ENCODE measurements around the gene STATH.
"Not testable (repeated sequence)": the region's sequence is repeated elsewhere in the genome, so short reads cannot be mapped to it uniquely, and the experiment has no call there.

Gene STATH, protein sequence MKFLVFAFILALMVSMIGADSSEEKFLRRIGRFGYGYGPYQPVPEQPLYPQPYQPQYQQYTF

DNA sequence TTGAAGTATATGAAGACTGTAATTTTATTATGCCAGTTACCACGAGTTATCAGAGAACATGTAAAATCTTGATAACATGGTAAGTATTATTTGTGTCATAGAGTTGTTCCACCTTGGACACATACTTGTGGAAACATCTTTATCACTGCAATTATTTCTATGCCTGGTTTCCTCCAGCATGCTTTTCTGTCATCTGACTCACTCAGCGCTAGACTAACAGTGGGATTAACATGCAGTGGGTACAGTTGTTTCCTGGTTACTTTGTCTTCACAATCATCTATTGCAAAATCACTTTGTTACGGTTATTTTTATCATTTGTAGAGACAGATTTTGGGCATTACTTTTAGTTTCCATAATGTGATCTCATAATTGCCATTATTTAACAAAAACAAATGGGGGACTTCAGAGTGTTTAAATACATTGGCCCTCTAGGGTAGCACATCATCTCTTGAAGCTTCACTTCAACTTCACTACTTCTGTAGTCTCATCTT lies at the start of gene STATH:
Gene STATH (plus strand): TSS at position 441 of the 491 bp plus-strand sequence. CDS start 2,472 bp downstream, outside the sequence.
- no peak for DNase-seq (ENCODE audit: low spot score)

DNA sequence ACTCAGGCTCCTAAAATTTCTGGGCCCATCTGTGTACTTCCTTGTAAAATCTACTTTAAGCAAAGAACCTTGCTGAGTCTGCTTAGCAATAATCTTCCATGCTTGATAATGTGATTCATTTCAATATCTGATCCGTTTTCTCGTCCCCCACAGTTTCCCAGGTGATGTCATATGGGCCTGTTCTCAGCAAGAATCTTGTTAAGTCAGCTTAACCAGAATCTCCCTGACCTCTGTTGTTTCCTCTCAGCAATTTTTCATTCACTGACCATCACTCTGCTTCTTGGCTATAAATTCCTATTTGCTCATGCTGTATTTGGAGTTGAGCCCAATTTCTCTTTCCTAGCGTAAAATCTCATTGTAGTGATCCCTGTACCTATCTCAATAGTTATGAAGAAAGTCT lies 44.2 kb upstream of the STATH start:
- no peak for DNase-seq (ENCODE audit: low spot score)

DNA sequence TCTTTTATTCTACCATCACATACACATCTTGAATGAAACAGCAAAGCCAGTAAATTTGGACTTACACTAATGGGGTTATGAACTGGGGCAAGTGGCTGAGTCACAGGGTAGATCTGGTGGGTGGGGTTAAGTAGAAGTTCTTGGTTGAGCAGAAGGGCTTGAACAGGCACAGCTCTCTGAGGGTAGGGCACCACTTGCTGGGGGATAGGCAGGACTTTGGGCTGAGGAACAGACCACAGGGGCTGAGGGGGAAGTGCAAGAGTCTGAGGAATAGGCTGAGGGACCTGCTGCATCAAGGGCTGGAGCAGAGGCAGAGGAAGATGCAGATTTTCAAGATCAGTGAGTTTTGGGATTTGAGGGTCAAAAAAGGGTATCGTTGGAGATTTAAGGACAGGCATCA lies 38.6 kb upstream of the STATH start:
- no peak for DNase-seq (ENCODE audit: low spot score)

DNA sequence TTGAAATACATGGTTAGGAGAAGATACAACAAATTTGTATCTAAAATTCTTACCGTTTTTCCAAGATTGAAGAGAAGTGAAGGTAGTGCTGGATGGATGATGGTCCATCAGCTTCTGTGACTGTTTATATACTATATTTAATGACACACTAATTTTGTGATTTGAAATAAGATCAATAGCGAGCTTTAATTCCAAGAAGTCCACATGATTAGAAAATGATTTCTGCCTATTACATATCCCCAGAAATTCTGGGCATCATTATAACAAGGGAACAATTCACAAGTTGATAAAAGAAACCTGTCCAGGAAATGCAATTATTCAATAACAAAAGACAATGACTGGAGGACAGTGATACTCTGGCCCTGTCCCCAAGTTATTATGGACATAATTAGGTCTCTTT lies 30.1 kb upstream of the STATH start, which contains the start of gene CSN2:
Gene CSN2 (minus strand): TSS at position 101 of the 400 bp plus-strand sequence. CDS start 4,733 bp downstream, outside the sequence.
- DNase-seq (ENCODE audit: low spot score), result no peak

DNA sequence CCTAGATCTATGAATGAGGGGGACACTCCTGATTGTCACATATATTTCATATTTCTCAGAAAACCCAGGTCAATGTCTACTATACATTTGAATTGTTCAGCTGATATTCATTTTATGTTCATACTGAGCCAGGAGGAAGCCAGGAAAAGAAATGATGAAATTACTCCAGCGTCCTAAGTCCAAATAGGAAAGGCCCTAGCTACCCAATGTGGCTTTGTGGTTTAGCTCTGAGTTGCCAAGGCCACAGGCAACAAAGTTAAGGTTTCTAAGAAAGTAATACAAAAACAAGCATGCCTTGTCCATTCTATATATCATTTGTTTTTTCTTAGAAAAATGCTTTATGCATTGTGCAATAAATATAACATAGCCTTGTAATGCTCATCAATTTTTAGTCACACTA lies 25.7 kb upstream of the STATH start:
- DNase-seq (ENCODE audit: low spot score), result no peak

DNA sequence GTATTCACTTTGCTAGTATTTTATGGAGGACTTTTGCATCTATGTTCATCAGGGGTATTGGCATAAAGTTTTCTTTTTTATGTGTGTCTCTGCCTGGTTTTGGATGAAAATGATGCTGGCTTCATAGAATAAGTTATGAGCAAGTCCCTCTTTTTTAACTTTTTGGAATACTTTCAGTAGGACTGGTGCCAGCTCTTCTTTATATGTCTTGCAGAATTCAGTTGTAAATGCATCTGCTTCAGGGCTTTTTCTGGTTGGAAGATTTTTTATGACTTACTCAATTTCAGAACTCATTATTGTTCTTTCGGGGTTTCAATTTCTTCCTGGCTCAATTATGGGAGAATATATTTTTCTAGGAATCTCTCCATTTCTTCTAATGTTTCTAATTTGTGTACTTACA lies 21.1 kb upstream of the STATH start:
- no peak for DNase-seq (ENCODE audit: low spot score)

- no peak for DNase-seq (ENCODE audit: low spot score)
Observed at GRCh38 chr4:69977582-69977981, 18.2 kb upstream of the STATH start.

- DNase-seq (ENCODE audit: low spot score), result peak; percentile 22
Observed at GRCh38 chr4:69984030-69984443, 11.7 kb upstream of the STATH start.

- no peak for DNase-seq (ENCODE audit: low spot score)
Observed at GRCh38 chr4:69986663-69987062, 9.1 kb upstream of the STATH start.

- DNase-seq (ENCODE audit: low spot score), result no peak
Observed at GRCh38 chr4:69991016-69991415, 4.8 kb upstream of the STATH start.

DNA sequence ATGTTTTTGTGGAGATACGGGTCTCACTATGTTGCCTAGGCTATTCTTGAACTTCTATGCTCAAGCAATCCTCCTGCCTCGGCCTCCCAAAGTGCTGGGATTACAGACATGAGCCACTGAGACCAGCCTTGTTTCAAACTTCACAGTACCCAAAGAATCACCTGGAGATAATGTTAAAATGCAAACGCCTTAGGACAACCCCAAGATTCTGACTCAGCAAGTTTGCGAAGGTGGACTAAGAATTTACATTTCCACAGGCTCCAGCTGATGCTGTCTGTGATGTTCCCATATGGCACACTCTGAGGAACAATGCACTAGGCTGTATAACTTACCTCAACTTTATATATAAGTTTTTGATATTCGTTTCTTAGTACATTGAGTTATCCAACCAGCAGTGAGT lies 984 bp upstream of the STATH start:
- DNase-seq (ENCODE audit: low spot score), result no peak

- no peak for DNase-seq (ENCODE audit: low spot score)
Observed at GRCh38 chr4:69999420-69999819, 3.7 kb downstream of the STATH start.

DNA sequence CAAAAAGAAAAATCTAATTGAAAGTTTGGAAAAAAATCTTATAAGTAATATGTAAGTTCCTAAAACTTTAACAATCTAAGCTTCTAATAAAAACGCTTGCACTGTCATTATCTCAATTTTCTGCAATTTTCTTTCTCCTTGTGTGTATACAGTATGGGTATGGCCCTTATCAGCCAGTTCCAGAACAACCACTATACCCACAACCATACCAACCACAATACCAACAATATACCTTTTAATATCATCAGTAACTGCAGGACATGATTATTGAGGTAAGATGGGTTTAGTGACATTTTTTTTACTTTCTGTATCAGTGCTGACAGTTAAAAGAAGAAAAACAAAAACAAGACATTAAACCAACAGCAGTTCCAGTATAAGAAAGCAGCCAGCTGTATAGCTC lies 4.9 kb downstream of the STATH start:
- DNase-seq (ENCODE audit: low spot score), result no peak

- no peak for DNase-seq (ENCODE audit: low spot score)
Observed at GRCh38 chr4:70002507-70002906, 6.7 kb downstream of the STATH start.

DNA sequence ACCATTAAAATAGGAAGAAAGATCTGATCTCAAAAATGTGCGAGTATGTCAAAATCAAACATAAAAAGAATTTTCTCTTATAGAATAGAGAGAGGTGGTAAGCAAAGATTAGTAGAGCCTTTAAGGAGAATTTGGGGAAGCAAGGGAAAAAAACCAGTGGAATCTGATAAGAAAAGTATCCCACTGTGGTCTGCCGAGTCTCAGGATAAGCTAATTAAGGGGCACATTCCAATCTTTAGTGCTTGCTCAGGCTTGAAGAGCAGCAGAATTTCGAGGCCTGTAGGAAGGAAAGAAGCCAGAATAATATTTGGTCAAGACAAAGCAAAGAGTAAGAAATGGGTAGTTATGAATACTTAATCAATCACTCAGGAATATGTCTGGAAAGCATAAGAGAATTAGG lies 13.0 kb downstream of the STATH start:
- no peak for DNase-seq (ENCODE audit: low spot score)

- DNase-seq (ENCODE audit: low spot score), result not testable (repeated sequence)
Observed at GRCh38 chr4:70019006-70019405, 23.2 kb downstream of the STATH start.

DNA sequence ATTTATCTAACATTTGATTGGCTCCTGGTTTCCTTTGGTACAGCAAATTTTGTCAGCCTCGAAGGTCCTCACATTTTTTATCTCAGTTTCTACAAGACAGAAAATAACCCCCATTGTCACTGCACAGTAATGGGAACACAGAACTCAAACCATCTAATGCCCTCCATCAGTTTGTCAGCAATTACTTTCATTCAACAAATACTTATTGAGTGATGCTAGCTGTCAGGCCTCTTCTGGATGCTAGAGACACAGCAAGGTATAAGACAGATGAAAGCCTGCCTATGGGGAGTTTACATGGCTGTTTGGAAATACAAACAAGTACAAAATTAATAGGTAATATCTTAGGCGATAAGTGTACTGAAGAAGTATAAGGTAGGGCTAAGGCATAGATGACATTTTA lies 27.5 kb downstream of the STATH start:
- DNase-seq (ENCODE audit: low spot score), result no peak

GRCh38 chr4:70027011-70027410 lies 31.2 kb downstream of the STATH start:
- no peak for DNase-seq (ENCODE audit: low spot score)

GRCh38 chr4:70028159-70028558 lies 32.4 kb downstream of the STATH start, which contains the start of gene HTN3:
Gene HTN3 (plus strand): TSS chr4:70028459. CDS start chr4:70030741, 2,282 bp downstream.
- not testable (repeated sequence) for DNase-seq (ENCODE audit: low spot score)

- DNase-seq (ENCODE audit: low spot score), result not testable (repeated sequence)
Observed at GRCh38 chr4:70037559-70037958, 41.8 kb downstream of the STATH start.

GRCh38 chr4:70039928-70040327 lies 44.2 kb downstream of the STATH start:
- DNase-seq (ENCODE audit: low spot score), result not testable (repeated sequence)

GRCh38 chr4:70041652-70042286 lies 46.0 kb downstream of the STATH start:
- no peak for DNase-seq (ENCODE audit: low spot score)

GRCh38 chr4:70050138-70050537 lies 54.4 kb downstream of the STATH start, which contains the start of gene HTN1:
Gene HTN1 (plus strand): TSS chr4:70050438. CDS start chr4:70053077, 2,639 bp downstream.
- not testable (repeated sequence) for DNase-seq (ENCODE audit: low spot score)
